Hematopoietic multipotent progenitor cell treated with erythropoietin and hydrocortisone succinate and interleukin-3 and kit ligand, for 15 days (in vitro differentiated cells): ENCODE results near the gene BTF3L4.

Experiments used
- DNase-seq: peaks from one replicate; pipeline ENCODE4 v3.0.0-alpha.2; 2015; ENCODE audit warnings: low spot score

BTF3L4 gene

GRCh38 chr1:52123622-52124021, 67.5 kb downstream of the BTF3L4 start:
- DNase-seq: no peak

- no peak for DNase-seq
Measured at GRCh38 chr1:52125736-52126359, 69.8 kb downstream of the BTF3L4 start.

GRCh38 chr1:52127181-52128180, 71.4 kb downstream of the BTF3L4 start:
- DNase-seq: no peak

DNA sequence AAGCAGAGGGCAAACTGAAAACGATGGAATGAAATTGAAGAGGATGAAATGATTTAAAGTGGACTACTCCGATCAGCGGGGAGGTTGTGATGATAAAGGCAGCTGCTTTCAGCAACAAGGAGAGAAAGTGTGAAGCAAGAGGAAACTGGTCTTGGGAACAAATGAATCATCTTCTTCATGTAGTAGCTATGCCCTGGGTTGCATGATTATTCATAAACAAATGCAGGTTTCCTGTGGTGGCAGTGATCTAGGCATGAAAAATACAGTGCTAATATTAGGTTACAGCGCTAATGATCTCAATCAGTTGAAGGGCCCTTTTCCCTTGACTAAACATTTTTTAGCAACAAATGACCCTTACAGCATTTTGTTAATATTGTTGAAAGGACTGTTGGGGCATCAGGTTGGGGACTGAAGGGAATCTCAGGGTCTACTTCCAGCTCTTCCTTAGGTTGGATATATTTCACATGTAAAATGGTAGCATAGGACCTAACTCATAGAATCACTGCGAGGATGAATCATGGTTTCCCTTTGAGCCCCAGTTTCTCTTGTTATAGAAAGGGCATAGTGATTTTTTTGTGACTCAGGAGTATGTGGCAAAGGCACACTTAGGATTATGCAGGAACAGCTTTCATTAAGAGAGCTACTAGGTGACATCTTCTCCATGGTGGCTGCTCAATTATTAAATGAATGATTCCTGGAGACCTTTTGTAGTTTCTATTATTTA, 83.9 kb downstream of the BTF3L4 start:
- DNase-seq: no peak
